Measurements from ENCODE around the gene RBM3.

- TF ChIP-seq, protein P1, sequence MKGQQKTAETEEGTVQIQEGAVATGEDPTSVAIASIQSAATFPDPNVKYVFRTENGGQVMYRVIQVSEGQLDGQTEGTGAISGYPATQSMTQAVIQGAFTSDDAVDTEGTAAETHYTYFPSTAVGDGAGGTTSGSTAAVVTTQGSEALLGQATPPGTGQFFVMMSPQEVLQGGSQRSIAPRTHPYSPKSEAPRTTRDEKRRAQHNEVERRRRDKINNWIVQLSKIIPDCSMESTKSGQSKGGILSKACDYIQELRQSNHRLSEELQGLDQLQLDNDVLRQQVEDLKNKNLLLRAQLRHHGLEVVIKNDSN (IDR thresholded peaks at IDR 0.05), result no peak
- TF ChIP-seq ZBTB7A (IDR thresholded peaks at IDR 0.05; ENCODE audit: low read depth) (no peak), FOXM1 (IDR thresholded peaks at IDR 0.05; ENCODE audit: borderline replicate concordance, low read depth) (no peak), YY1 (IDR thresholded peaks at IDR 0.05; ENCODE audit: low read depth) (no peak), EGR1 (IDR thresholded peaks at IDR 0.05) (no peak)
- TF ChIP-seq, protein P2, sequence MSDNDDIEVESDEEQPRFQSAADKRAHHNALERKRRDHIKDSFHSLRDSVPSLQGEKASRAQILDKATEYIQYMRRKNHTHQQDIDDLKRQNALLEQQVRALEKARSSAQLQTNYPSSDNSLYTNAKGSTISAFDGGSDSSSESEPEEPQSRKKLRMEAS (IDR thresholded peaks at IDR 0.05), result no peak
These were observed 25.4 kb upstream of the RBM3 start for GRCh38 chrX:48548871-48549270.

All from Ishikawa (cell line).